GM12872 (cell line): ENCODE measurements around the gene CD248.
A peak's percentile ranks its signal among the peaks of the same experiment; 100 is the strongest.

Source experiments
- CTCF ChIP-seq: IDR thresholded peaks from 3 replicates; pipeline ENCODE4 v1.5.1; 2011; ENCODE audit warnings: low read depth, mild to moderate bottlenecking, low read length, moderate library complexity; ENCODE audit not compliant: insufficient read depth

CD248 gene

GRCh38 chr11:66333220-66333877, 16.5 kb upstream of the CD248 start:
- no peak for TF ChIP-seq CTCF

- TF ChIP-seq CTCF = no peak
Observed at GRCh38 chr11:66332371-66333219, 15.8 kb upstream of the CD248 start.

- TF ChIP-seq CTCF = no peak
Observed at GRCh38 chr11:66331542-66332370, 14.9 kb upstream of the CD248 start.

- no peak for TF ChIP-seq CTCF
Observed at GRCh38 chr11:66330931-66331330, 14.1 kb upstream of the CD248 start.

GRCh38 chr11:66329165-66329673, 12.4 kb upstream of the CD248 start:
- TF ChIP-seq CTCF = no peak

- TF ChIP-seq CTCF = peak; percentile 94
Observed at GRCh38 chr11:66328302-66329144, 11.7 kb upstream of the CD248 start.
